Measurements from ENCODE around the gene MBD6.
A peak's percentile ranks its signal among the peaks of the same experiment; 100 is the strongest.

The MBD6 gene

DNA sequence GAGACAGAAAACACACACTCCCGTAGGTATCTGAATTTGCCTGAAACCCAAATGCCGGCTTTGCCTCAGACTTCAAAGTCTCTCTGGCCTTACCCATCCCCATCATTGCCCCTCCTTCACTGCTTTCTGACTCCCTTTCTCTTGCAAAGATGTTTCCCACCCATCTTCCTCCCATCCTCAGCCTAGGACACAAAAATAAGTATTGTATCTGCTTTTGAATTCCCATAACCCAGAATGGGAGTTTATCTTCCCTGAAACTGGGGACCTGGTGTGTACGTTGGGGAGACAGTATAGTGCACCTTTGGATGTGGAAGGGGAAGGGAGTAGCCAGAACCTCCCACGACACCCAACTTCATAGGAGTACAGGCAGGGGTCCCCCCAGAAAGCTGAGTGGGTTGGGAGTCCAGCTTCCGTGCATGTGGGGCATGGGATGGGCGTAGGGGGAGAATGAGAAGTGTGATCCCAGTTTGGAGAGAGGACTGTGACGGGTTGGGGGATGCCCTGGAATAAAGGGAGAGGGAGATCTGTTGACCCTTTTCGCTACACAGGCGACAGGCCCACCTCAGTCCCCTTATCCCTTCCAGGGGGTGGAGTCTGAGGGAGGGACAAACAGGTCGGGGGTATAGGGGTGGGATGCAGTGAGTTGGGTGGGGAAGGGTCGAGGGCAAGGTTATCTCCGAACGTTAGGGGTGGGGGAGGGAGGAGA lies 26.7 kb downstream of the MBD6 start:
- Histone ChIP-seq H3K27ac (ENCODE audit: insufficient read depth, low read length, poor library complexity, severe bottlenecking) (no peak overlapping the region), H3K9me3 (ENCODE audit: control insufficient read depth, low read length) (no peaks in the 10 kb centered on the region), H3K36me3 (ENCODE audit: control insufficient read depth, insufficient read depth, low read length) (no peaks in the 10 kb centered on the region), H3K4me1 (ENCODE audit: control insufficient read depth, insufficient read depth, low read length, poor library complexity, severe bottlenecking) (peaks cover 22% of the 10 kb centered on the region), H3K4me3 (ENCODE audit: insufficient read depth, low read depth, low read length, poor library complexity, severe bottlenecking) (peak overlapping the region; percentile 40), H3K27me3 (replicated peaks; ENCODE audit: control insufficient read depth, insufficient read depth, low read length, poor library complexity, severe bottlenecking) (no peaks in the 10 kb centered on the region)
- DNase-seq, result no peak

- peak; percentile 10 to 39 (median 38) for DNase-seq
- Histone ChIP-seq H3K27ac (ENCODE audit: insufficient read depth, low read length, poor library complexity, severe bottlenecking) (no peak within 1 kb of the TSS), H3K9me3 (ENCODE audit: control insufficient read depth, low read length) (no peaks in the 10 kb centered on the region), H3K27me3 (replicated peaks; ENCODE audit: control insufficient read depth, insufficient read depth, low read length, poor library complexity, severe bottlenecking) (no peaks in the 10 kb centered on the region), H3K36me3 (ENCODE audit: control insufficient read depth, insufficient read depth, low read length) (no peaks in the 10 kb centered on the region), H3K4me3 (ENCODE audit: insufficient read depth, low read depth, low read length, poor library complexity, severe bottlenecking) (peak within 1 kb of the TSS; percentile 40), H3K4me1 (ENCODE audit: control insufficient read depth, insufficient read depth, low read length, poor library complexity, severe bottlenecking) (peaks cover 22% of the 10 kb centered on the region)
Observed at GRCh38 chr12:57549909-57550640, 27.5 kb downstream of the MBD6 start, which contains the start of gene KIF5A. Gene KIF5A (plus strand): TSS chr12:57550044. CDS start chr12:57550272, 228 bp downstream.

- Histone ChIP-seq H3K27ac (ENCODE audit: insufficient read depth, low read length, poor library complexity, severe bottlenecking) (no peak overlapping the region), H3K36me3 (ENCODE audit: control insufficient read depth, insufficient read depth, low read length) (no peaks in the 10 kb centered on the region), H3K27me3 (replicated peaks; ENCODE audit: control insufficient read depth, insufficient read depth, low read length, poor library complexity, severe bottlenecking) (no peaks in the 10 kb centered on the region), H3K9me3 (ENCODE audit: control insufficient read depth, low read length) (no peaks in the 10 kb centered on the region), H3K4me1 (ENCODE audit: control insufficient read depth, insufficient read depth, low read length, poor library complexity, severe bottlenecking) (peaks cover 19% of the 10 kb centered on the region), H3K4me3 (ENCODE audit: insufficient read depth, low read depth, low read length, poor library complexity, severe bottlenecking) (no peak overlapping the region)
- no peak for DNase-seq
Observed at GRCh38 chr12:57550641-57551549, 28.3 kb downstream of the MBD6 start.

DNA sequence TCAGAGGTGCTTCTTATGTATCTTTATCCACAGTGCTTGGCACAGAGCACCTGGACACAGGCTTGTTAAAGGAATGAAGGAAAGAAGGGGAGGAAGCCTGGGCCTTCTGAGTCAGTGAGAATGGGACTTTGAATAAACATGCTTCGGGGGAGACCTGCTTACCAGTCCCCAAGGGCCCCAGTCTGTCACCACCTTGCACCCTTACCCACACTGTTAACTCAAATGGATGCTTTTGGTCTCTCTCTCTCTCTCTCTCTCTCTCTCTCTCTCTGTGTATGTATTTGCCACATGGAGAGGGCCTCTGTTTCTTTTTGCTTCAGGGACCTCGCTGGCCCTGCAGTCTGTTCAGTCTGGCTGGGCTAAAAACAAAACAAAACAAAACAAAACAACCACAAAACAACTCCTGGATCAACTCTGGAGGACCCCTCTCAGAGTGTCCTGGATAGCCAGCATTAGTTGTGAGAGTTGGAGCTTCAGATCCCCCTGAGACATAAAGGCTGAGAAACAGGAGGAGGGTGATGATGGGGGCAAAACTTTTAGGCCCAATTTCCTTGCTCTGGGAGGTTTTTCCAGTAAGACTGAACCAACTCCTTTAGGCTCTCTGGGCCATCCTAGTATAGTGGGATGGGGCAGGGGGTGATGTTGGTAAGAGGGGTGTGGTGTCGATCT lies 29.1 kb downstream of the MBD6 start:
- DNase-seq, result no peak
- H3K9me3 ChIP-seq (ENCODE audit: control insufficient read depth, low read length), result no peaks in the 10 kb centered on the region
- no peaks in the 10 kb centered on the region for H3K36me3 ChIP-seq (ENCODE audit: control insufficient read depth, insufficient read depth, low read length)
- H3K27me3 ChIP-seq (replicated peaks; ENCODE audit: control insufficient read depth, insufficient read depth, low read length, poor library complexity, severe bottlenecking), result no peaks in the 10 kb centered on the region
- no peak overlapping the region for H3K27ac ChIP-seq (ENCODE audit: insufficient read depth, low read length, poor library complexity, severe bottlenecking)
- H3K4me3 ChIP-seq (ENCODE audit: insufficient read depth, low read depth, low read length, poor library complexity, severe bottlenecking), result no peak overlapping the region
- H3K4me1 ChIP-seq (ENCODE audit: control insufficient read depth, insufficient read depth, low read length, poor library complexity, severe bottlenecking), result peaks cover 11% of the 10 kb centered on the region

DNA sequence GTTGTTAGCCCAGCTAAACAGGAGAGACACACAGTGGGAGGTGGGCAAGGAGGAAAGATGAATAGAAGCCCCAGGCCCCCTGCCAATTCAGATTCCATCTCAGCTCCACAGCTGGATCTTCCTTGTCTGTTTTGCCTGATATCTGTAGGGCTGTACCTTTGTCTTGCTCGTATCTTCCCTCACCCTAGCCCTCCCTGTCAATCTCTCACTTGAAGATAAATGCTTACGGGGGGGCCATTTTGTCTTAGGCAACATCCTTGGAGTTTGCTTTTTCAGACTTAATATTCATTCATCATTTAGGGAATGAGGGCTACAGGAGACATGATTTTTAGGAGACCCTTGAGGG lies 29.7 kb downstream of the MBD6 start:
- Histone ChIP-seq H3K27me3 (replicated peaks; ENCODE audit: control insufficient read depth, insufficient read depth, low read length, poor library complexity, severe bottlenecking) (no peaks in the 10 kb centered on the region), H3K4me1 (ENCODE audit: control insufficient read depth, insufficient read depth, low read length, poor library complexity, severe bottlenecking) (peaks cover 11% of the 10 kb centered on the region), H3K36me3 (ENCODE audit: control insufficient read depth, insufficient read depth, low read length) (no peaks in the 10 kb centered on the region), H3K27ac (ENCODE audit: insufficient read depth, low read length, poor library complexity, severe bottlenecking) (no peak overlapping the region), H3K9me3 (ENCODE audit: control insufficient read depth, low read length) (no peaks in the 10 kb centered on the region), H3K4me3 (ENCODE audit: insufficient read depth, low read depth, low read length, poor library complexity, severe bottlenecking) (no peak overlapping the region)
- DNase-seq, result no peak

DNA sequence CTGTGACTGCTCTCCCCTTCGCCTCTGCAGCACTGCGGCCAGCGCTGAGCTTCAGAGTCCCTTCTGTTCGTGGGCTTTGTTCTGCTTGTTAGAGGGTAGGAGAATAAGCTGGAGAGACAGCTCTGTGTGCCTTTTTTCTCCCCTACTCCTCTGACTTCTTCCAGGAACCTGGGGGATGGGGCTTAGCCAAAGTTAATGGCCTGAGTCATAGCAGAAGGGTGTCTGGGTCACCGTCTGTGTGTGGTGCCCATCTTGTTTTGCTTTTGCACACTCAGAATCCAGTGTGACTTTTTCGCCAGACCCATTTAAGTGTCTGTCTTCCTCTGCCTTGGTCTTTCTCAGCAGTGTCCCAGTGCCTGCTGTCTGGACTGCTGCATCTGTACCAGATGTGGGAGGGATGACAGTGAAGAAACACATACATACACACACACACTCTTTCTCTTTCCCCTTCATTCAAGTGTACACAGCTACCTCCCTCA lies 30.2 kb downstream of the MBD6 start:
- Histone ChIP-seq H3K27ac (ENCODE audit: insufficient read depth, low read length, poor library complexity, severe bottlenecking) (no peak overlapping the region), H3K36me3 (ENCODE audit: control insufficient read depth, insufficient read depth, low read length) (no peaks in the 10 kb centered on the region), H3K9me3 (ENCODE audit: control insufficient read depth, low read length) (no peaks in the 10 kb centered on the region), H3K4me1 (ENCODE audit: control insufficient read depth, insufficient read depth, low read length, poor library complexity, severe bottlenecking) (peaks cover 11% of the 10 kb centered on the region), H3K4me3 (ENCODE audit: insufficient read depth, low read depth, low read length, poor library complexity, severe bottlenecking) (no peak overlapping the region), H3K27me3 (replicated peaks; ENCODE audit: control insufficient read depth, insufficient read depth, low read length, poor library complexity, severe bottlenecking) (no peaks in the 10 kb centered on the region)
- DNase-seq, result no peak

- Histone ChIP-seq H3K27ac (ENCODE audit: insufficient read depth, low read length, poor library complexity, severe bottlenecking) (no peak overlapping the region), H3K4me1 (ENCODE audit: control insufficient read depth, insufficient read depth, low read length, poor library complexity, severe bottlenecking) (peaks cover 11% of the 10 kb centered on the region), H3K4me3 (ENCODE audit: insufficient read depth, low read depth, low read length, poor library complexity, severe bottlenecking) (no peak overlapping the region), H3K36me3 (ENCODE audit: control insufficient read depth, insufficient read depth, low read length) (no peaks in the 10 kb centered on the region), H3K9me3 (ENCODE audit: control insufficient read depth, low read length) (no peaks in the 10 kb centered on the region), H3K27me3 (replicated peaks; ENCODE audit: control insufficient read depth, insufficient read depth, low read length, poor library complexity, severe bottlenecking) (no peaks in the 10 kb centered on the region)
- no peak for DNase-seq
Observed at GRCh38 chr12:57553343-57554202, 30.9 kb downstream of the MBD6 start.

- H3K9me3 ChIP-seq (ENCODE audit: control insufficient read depth, low read length), result no peaks in the 10 kb centered on the region
- no peaks in the 10 kb centered on the region for H3K36me3 ChIP-seq (ENCODE audit: control insufficient read depth, insufficient read depth, low read length)
- no peaks in the 10 kb centered on the region for H3K27me3 ChIP-seq (replicated peaks; ENCODE audit: control insufficient read depth, insufficient read depth, low read length, poor library complexity, severe bottlenecking)
- H3K27ac ChIP-seq (ENCODE audit: insufficient read depth, low read length, poor library complexity, severe bottlenecking), result no peak overlapping the region
- no peak for DNase-seq
- H3K4me1 ChIP-seq (ENCODE audit: control insufficient read depth, insufficient read depth, low read length, poor library complexity, severe bottlenecking), result peaks cover 10% of the 10 kb centered on the region
- H3K4me3 ChIP-seq (ENCODE audit: insufficient read depth, low read depth, low read length, poor library complexity, severe bottlenecking), result no peak overlapping the region
Observed at GRCh38 chr12:57554453-57554852, 31.8 kb downstream of the MBD6 start.

GRCh38 chr12:57554897-57555296 lies 32.3 kb downstream of the MBD6 start:
- Histone ChIP-seq H3K27ac (ENCODE audit: insufficient read depth, low read length, poor library complexity, severe bottlenecking) (no peak overlapping the region), H3K9me3 (ENCODE audit: control insufficient read depth, low read length) (no peaks in the 10 kb centered on the region), H3K4me3 (ENCODE audit: insufficient read depth, low read depth, low read length, poor library complexity, severe bottlenecking) (no peak overlapping the region), H3K27me3 (replicated peaks; ENCODE audit: control insufficient read depth, insufficient read depth, low read length, poor library complexity, severe bottlenecking) (no peaks in the 10 kb centered on the region), H3K36me3 (ENCODE audit: control insufficient read depth, insufficient read depth, low read length) (no peaks in the 10 kb centered on the region), H3K4me1 (ENCODE audit: control insufficient read depth, insufficient read depth, low read length, poor library complexity, severe bottlenecking) (peaks cover 5% of the 10 kb centered on the region)
- no peak for DNase-seq

All from effector memory CD4-positive, alpha-beta T cell (primary cell).